DOHH2 (cell line): ENCODE results near the gene ARF3.

ENCODE experiments used
- CTCF ChIP-seq: fragments of 200-600 bp; sonication (generic); IDR thresholded peaks from one replicate; pipeline ENCODE4 v1.5.1; 2014; ENCODE audit warnings: antibody characterized with exemption, mild to moderate bottlenecking, low read depth, low read length; ENCODE audit not compliant: poor library complexity, severe bottlenecking
- EZH2phosphoT487 ChIP-seq: fragments of 200-600 bp; sonication (generic); IDR thresholded peaks from 2 replicates; pipeline ENCODE4 v1.6.1; 2017; ENCODE audit warnings: borderline replicate concordance, mild to moderate bottlenecking, antibody characterized with exemption, low read length, moderate library complexity, mixed read lengths

- TF ChIP-seq CTCF = no peak
- TF ChIP-seq EZH2phosphoT487 = no peak
Observed at GRCh38 chr12:48952691-48953090, 4.6 kb downstream of the ARF3 start.
